GM12878 (cell line): ENCODE measurements around the gene TCF7L1. TPM values are rescaled to one million over a fixed set of nuclear protein-coding genes. Genes with fewer than 3 reads are reported as not detected.
A peak's percentile ranks its signal among the peaks of the same experiment; 100 is the strongest.

Source experiments
- ATAC-seq: fragments of 200-7000 bp; cut with Tn5 transposase; 3 replicates; pipeline ENCODE4 v1.9.1; 2020; ENCODE audit warnings: mild to moderate bottlenecking, moderate library complexity
- BruUV-seq: library from RNA; stranded (reverse); fragments of 400-500 nt; replicated peaks from 2 replicates; lab custom pipeline; 2021; lab: Mats Ljungman, UMichigan
- CTCF ChIA-PET: fragments of 300-600 bp; sonication (Branson Sonifier 250); formaldehyde crosslinking; extraction: SDS; loops from one replicate; lab custom pipeline; 2021; ENCODE audit warnings: inconsistent platforms; lab: Yijun Ruan, JAX
- POLR2A ChIA-PET: fragments of 350-600 bp; formaldehyde crosslinking; extraction: SDS; loops from one replicate; lab custom pipeline; 2021; ENCODE audit warnings: inconsistent platforms; lab: Charles Lee
- RAD21 ChIA-PET: fragments of 300-600 bp; sonication (Branson Sonifier 250); formaldehyde crosslinking; loops from one replicate; lab custom pipeline; 2023; ENCODE audit warnings: antibody characterized with exemption; ENCODE audit not compliant: unreplicated experiment; lab: Charles Lee
- SMC1A ChIA-PET: fragments of 300-600 bp; sonication (Branson Sonifier 250); formaldehyde crosslinking; loops from one replicate; lab custom pipeline; 2023; ENCODE audit not compliant: unreplicated experiment, uncharacterized antibody; lab: Charles Lee
- DNase-seq: peaks from one replicate; pipeline ENCODE4 v3.0.0-alpha.2; 2011; ENCODE audit warnings: low read depth, low spot score
- FAIRE-seq: peaks from 3 replicates; lab custom pipeline; 2011; peaks lifted over from hg19 to GRCh38; lab: Jason Lieb, UNC
- H2AFZ ChIP-seq: 2 replicates; pipeline ENCODE4 v1.6.0; 2011; ENCODE audit warnings: low read depth, low read length, control low read depth; ENCODE audit not compliant: control insufficient read depth
- H3K27ac ChIP-seq: 2 replicates; pipeline ENCODE4 v1.5.1; 2011; ENCODE audit warnings: control low read depth; ENCODE audit not compliant: control insufficient read depth, insufficient read depth
- H3K27me3 ChIP-seq, 2 experiments: replicated peaks in 1 of 2; 2 replicates each; pipeline versions ENCODE4 v1.6.0 to v1.6.1; 2011; ENCODE audit warnings: low read length in 1 of 2; ENCODE audit not compliant: control insufficient read depth in 2 of 2, insufficient read depth in 2 of 2
- H3K36me3 ChIP-seq, 2 experiments: 2 replicates each; pipeline ENCODE4 v1.5.1; 2011; ENCODE audit warnings: low read length in 1 of 2; ENCODE audit not compliant: control insufficient read depth in 2 of 2, insufficient read depth in 2 of 2
- H3K4me1 ChIP-seq: 2 replicates; pipeline ENCODE4 v1.6.1; 2011; ENCODE audit warnings: mild to moderate bottlenecking, low read length, moderate library complexity, mixed read lengths; ENCODE audit not compliant: control insufficient read depth, insufficient read depth
- H3K4me2 ChIP-seq: 2 replicates; pipeline ENCODE4 v1.6.0; 2011; ENCODE audit warnings: control low read depth; ENCODE audit not compliant: control insufficient read depth, insufficient read depth
- H3K4me3 ChIP-seq: fragments of 200-600 bp; sonication (generic); 2 replicates; pipeline ENCODE4 v1.5.1; 2016
- H3K79me2 ChIP-seq: 2 replicates; pipeline ENCODE4 v1.6.0; 2011; ENCODE audit warnings: low read length; ENCODE audit not compliant: control insufficient read depth, insufficient read depth
- H3K9ac ChIP-seq: 2 replicates; pipeline ENCODE4 v1.8.0; 2011; ENCODE audit warnings: low read length, control low read depth, mixed read lengths; ENCODE audit not compliant: control insufficient read depth, insufficient read depth
- H3K9me3 ChIP-seq: replicated peaks from 3 replicates; pipeline ENCODE4 v1.5.1; 2011; ENCODE audit warnings: mild to moderate bottlenecking, low read length; ENCODE audit not compliant: control insufficient read depth, insufficient read depth
- H4K20me1 ChIP-seq: 2 replicates; pipeline ENCODE4 v1.6.0; 2011; ENCODE audit not compliant: control insufficient read depth, insufficient read depth
- DPF2 ChIP-seq: fragments of 450-650 bp; IDR thresholded peaks from 2 replicates; pipeline ENCODE4 v1.6.1; 2017; ENCODE audit warnings: mild to moderate bottlenecking
- EGR1 ChIP-seq, 2 experiments: IDR thresholded peaks; 1 replicate in 1 of 2; 2 replicates in 1 of 2; pipeline ENCODE4 v1.6.1; 2011 to 2012; ENCODE audit warnings: low read depth in 2 of 2, low read length in 2 of 2, borderline replicate concordance in 1 of 2, mild to moderate bottlenecking in 1 of 2, moderate library complexity in 1 of 2
- SMARCA5 ChIP-seq: fragments of 450-650 bp; IDR thresholded peaks from 2 replicates; pipeline ENCODE4 v1.6.1; 2017; ENCODE audit warnings: mild to moderate bottlenecking
- SPI1 ChIP-seq: IDR thresholded peaks from 2 replicates; pipeline ENCODE4 v1.6.1; 2011; ENCODE audit warnings: low read depth, mild to moderate bottlenecking, low read length, moderate library complexity, borderline replicate concordance; ENCODE audit not compliant: insufficient read depth
- WGBS: methylation state at CpG from one replicate; pipeline ENCODE4 v1.1.6; 2016; ENCODE audit warnings: low lambda C conversion rate; ENCODE audit not compliant: insufficient replicate concordance, insufficient coverage; ENCODE audit errors: missing lambda C conversion rate; 5-methylcytosine and 5-hydroxymethylcytosine counted together
- in situ Hi-C: fragments of 300-500 bp; cut with MboI; formaldehyde crosslinking; loops from 9 replicates; pipeline ENCODE4 v1.14.3; 2018; ENCODE audit warnings: mixed read lengths
- intact Hi-C: fragments of 100-400 bp; cut with micrococcal nuclease; formaldehyde crosslinking; loops from one replicate; pipeline ENCODE4 v1.14.2; 2022; ENCODE audit not compliant: unreplicated experiment
- polyA plus RNA-seq, 11 experiments: library from polyadenylated mRNA; depleted of rRNA in 4 of 11; unstranded in 6 of 11; stranded (reverse) in 5 of 11; fragments of >200 nt; fragmentation: Nextera tagmentation in 4 of 11; fragmentation: Illumina TruSeq in 1 of 11; extraction: Ambion mirVana in 4 of 11; extraction: Trizol in 1 of 11; gene quantifications; 1 replicate in 1 of 11; 2 replicates in 10 of 11; pipeline versions ENCODE4 v1.2.1 to v1.2.3, GENCODE V29; 2011 to 2016; ENCODE audit warnings: inconsistent platforms in 2 of 11, missing spikeins in 2 of 11, low read depth in 1 of 11
- total RNA-seq, 4 experiments: library from RNA; depleted of rRNA in 3 of 4; stranded (reverse); fragments of >200 nt in 3 of 4; fragmentation: Illumina TruSeq in 1 of 4; extraction: Trizol in 1 of 4; gene quantifications; 2 replicates each; pipeline versions ENCODE4 v1.2.1 to v1.2.3, GENCODE V29; 2013 to 2021
- TF ChIP-seq, protein P1 (sequence below): fragments of 450-650 bp; formaldehyde crosslinking; IDR thresholded peaks from 2 replicates; pipeline ENCODE4 v1.5.0; 2022; ENCODE audit warnings: mild to moderate bottlenecking, missing genetic modification characterization
- TF ChIP-seq, protein P2 (sequence below): fragments of 450-650 bp; IDR thresholded peaks from 2 replicates; pipeline ENCODE4 v1.6.1; 2017; ENCODE audit warnings: antibody characterized with exemption, mild to moderate bottlenecking, moderate library complexity

The TCF7L1 gene
- total and polyA plus RNA-seq, 10 of the 15 experiments (the other 5 are each of a cell fraction or from before 2014, with no cell fraction given), result 0.03 to 0.11 (median 0.10) TPM; not detected in 7

DNA sequence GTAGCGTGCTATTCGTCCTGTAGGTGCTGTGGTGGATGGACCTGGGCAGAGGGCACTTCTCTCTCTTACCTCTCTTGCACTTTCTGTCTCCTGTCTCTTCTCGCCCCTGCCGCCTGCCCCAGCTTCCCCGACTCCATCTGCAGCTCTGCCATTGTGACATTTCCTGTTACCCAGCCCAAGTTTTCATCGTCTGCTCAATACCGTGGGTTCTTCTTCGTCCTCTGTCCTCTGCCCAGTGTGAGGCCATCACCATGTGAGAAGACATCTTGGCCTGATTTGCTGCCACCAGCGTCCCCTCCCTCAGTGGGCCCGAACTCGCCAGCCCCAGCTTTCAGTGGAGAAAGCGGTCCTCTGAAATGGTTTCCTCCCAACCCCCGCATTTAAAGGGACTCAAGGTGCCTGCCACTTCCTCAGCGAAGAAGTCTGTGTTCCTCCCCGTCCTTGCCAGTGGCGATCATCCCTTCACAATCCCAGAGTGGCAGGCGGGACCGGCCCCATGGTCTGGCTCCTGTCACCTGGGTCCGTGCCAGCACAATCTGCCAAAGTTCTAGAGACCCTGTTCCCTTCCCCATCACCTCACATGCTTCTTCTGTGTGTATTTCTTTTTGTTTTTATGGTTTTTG lies 176.6 kb downstream of the TCF7L1 start:
- DNase-seq, result no peak
- ChIA-PET SMC1A (interaction anchor here (1.0 to 1.7 kb wide), 3 partner anchors 10 to 16 kb away, joined by 3 to 6 read pairs (median 3); no protein-coding TSS in a partner anchor), POLR2A (interaction anchor here (0.8 to 1.5 kb wide), 3 partner anchors 12 to 56 kb away, joined by 3 to 4 read pairs (median 3); no protein-coding TSS in a partner anchor), RAD21 (interaction anchor here (1.0 to 2.3 kb wide), 2 partner anchors 9 to 17 kb away, joined by 3 to 7 read pairs; no protein-coding TSS in a partner anchor), CTCF (interaction anchor here (0.7 to 3.2 kb wide), 4 partner anchors 8 to 1007 kb away, joined by 3 to 27 read pairs (median 4); no protein-coding TSS in a partner anchor)
- 36% methylated on average over 19 of the region's 19 CpGs for WGBS
- in situ Hi-C loops (no loop called here), intact Hi-C loops (no loop called here)
- ATAC-seq, result peak; percentile 22
- BruUV-seq, result no TSS peak
- peak overlapping the region; percentile 65 for H3K4me2 ChIP-seq
- H4K20me1 ChIP-seq, result no peaks in the 10 kb centered on the region
- H3K9ac ChIP-seq, result no peak overlapping the region
- no peaks in the 10 kb centered on the region for H3K9me3 ChIP-seq
- peaks cover 19% of the 10 kb centered on the region for H3K4me1 ChIP-seq
- no peak for FAIRE-seq
- H3K79me2 ChIP-seq, result no peaks in the 10 kb centered on the region
- H3K27me3 ChIP-seq, result no peaks in the 10 kb centered on the region
- peak overlapping the region; percentile 42 for H3K27ac ChIP-seq
- 0 out of 3 replicates have a peak, but pooled peaks of 1 of the 2 experiments have one; percentile 14 for TF ChIP-seq EGR1 (IDR thresholded peaks at IDR 0.05; ENCODE audit: borderline replicate concordance in 1 of 2, low read depth in 2 of 2, low read length in 2 of 2)
- TF ChIP-seq SMARCA5, result no peak
- TF ChIP-seq SPI1, result 0 out of 2 replicates have a peak, but pooled peaks have one; percentile 33
- H3K36me3 ChIP-seq, result peaks cover 0 to 5% of the 10 kb centered on the region in 2 experiments; a peak in 2 of 4 replicates
- peak overlapping the region; percentile 29 for H2AFZ ChIP-seq
- H3K4me3 ChIP-seq, result no peak overlapping the region

DNA sequence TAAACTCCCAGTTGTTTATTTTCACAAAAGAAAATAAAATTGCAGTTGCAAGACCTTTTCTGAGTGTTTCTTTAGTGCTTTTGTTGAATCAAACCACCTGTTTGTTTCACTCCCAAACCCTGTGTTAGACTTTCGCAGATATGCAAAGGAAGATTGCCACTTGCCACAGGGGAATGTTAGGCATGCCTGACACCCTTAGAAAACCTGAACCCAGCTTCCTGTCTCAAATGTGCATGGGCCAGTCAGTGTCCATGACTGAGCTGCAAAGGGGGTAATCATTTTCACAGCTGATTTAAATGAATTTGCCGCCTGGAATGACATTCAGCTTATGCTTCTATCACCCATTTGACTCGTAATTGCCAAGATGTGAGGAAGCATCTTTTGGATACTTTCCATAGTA lies 177.1 kb downstream of the TCF7L1 start:
- ChIA-PET RAD21 (interaction anchor here (1.0 to 2.3 kb wide), 2 partner anchors 10 to 17 kb away, joined by 3 to 7 read pairs; no protein-coding TSS in a partner anchor), CTCF (interaction anchor here (0.7 to 3.2 kb wide), 3 partner anchors 11 to 1007 kb away, joined by 3 to 27 read pairs (median 4); no protein-coding TSS in a partner anchor), SMC1A (interaction anchor here (0.6 to 1.7 kb wide), 4 partner anchors 13 to 788 kb away, joined by 3 to 6 read pairs (median 3); no protein-coding TSS in a partner anchor), POLR2A (interaction anchor here (1.1 to 1.5 kb wide), 2 partner anchors 21 to 55 kb away, joined by 3 to 4 read pairs; no protein-coding TSS in a partner anchor)
- Histone ChIP-seq H3K4me1 (peaks cover 19% of the 10 kb centered on the region), H2AFZ (no peak overlapping the region), H3K4me3 (no peak overlapping the region), H3K79me2 (no peaks in the 10 kb centered on the region), H3K9me3 (no peaks in the 10 kb centered on the region), H4K20me1 (no peaks in the 10 kb centered on the region), H3K27me3 (no peaks in the 10 kb centered on the region), H3K36me3 (peaks cover 0 to 6% of the 10 kb centered on the region in 2 experiments; a peak in 2 of 4 replicates), H3K27ac (no peak overlapping the region), H3K9ac (no peak overlapping the region), H3K4me2 (no peak overlapping the region)
- 47% methylated on average over 3 of the region's 3 CpGs for WGBS
- intact Hi-C loops (no loop called here), in situ Hi-C loops (no loop called here)
- ATAC-seq (peak; percentile 19; the same call in 1 of the 3 replicates), FAIRE-seq (peak; percentile 56), DNase-seq (no peak)
- no TSS peak for BruUV-seq
- TF ChIP-seq, protein P1, sequence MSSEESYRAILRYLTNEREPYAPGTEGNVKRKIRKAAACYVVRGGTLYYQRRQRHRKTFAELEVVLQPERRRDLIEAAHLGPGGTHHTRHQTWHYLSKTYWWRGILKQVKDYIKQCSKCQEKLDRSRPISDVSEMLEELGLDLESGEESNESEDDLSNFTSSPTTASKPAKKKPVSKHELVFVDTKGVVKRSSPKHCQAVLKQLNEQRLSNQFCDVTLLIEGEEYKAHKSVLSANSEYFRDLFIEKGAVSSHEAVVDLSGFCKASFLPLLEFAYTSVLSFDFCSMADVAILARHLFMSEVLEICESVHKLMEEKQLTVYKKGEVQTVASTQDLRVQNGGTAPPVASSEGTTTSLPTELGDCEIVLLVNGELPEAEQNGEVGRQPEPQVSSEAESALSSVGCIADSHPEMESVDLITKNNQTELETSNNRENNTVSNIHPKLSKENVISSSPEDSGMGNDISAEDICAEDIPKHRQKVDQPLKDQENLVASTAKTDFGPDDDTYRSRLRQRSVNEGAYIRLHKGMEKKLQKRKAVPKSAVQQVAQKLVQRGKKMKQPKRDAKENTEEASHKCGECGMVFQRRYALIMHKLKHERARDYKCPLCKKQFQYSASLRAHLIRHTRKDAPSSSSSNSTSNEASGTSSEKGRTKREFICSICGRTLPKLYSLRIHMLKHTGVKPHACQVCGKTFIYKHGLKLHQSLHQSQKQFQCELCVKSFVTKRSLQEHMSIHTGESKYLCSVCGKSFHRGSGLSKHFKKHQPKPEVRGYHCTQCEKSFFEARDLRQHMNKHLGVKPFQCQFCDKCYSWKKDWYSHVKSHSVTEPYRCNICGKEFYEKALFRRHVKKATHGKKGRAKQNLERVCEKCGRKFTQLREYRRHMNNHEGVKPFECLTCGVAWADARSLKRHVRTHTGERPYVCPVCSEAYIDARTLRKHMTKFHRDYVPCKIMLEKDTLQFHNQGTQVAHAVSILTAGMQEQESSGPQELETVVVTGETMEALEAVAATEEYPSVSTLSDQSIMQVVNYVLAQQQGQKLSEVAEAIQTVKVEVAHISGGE, result no peak
- TF ChIP-seq, protein P2, sequence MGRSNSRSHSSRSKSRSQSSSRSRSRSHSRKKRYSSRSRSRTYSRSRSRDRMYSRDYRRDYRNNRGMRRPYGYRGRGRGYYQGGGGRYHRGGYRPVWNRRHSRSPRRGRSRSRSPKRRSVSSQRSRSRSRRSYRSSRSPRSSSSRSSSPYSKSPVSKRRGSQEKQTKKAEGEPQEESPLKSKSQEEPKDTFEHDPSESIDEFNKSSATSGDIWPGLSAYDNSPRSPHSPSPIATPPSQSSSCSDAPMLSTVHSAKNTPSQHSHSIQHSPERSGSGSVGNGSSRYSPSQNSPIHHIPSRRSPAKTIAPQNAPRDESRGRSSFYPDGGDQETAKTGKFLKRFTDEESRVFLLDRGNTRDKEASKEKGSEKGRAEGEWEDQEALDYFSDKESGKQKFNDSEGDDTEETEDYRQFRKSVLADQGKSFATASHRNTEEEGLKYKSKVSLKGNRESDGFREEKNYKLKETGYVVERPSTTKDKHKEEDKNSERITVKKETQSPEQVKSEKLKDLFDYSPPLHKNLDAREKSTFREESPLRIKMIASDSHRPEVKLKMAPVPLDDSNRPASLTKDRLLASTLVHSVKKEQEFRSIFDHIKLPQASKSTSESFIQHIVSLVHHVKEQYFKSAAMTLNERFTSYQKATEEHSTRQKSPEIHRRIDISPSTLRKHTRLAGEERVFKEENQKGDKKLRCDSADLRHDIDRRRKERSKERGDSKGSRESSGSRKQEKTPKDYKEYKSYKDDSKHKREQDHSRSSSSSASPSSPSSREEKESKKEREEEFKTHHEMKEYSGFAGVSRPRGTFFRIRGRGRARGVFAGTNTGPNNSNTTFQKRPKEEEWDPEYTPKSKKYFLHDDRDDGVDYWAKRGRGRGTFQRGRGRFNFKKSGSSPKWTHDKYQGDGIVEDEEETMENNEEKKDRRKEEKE, result no peak
- TF ChIP-seq DPF2, result no peak
